Right renal pelvis (tissue), 4 donors: Measurements from ENCODE around the gene TGFBR3L. TPM values are rescaled to one million over a fixed set of nuclear protein-coding genes. Genes with fewer than 3 reads are reported as not detected.
A peak's percentile ranks its signal among the peaks of the same experiment; 100 is the strongest.
"Not testable (repeated sequence)": the region's sequence is repeated elsewhere in the genome, so short reads cannot be mapped to it uniquely, and the experiment has no call there.

Experiments
- DNase-seq, 4 donors: peaks; one replicate each; pipeline ENCODE4 v3.0.0-alpha.2; 2013; ENCODE audit warnings: low read depth in 4 of 4, low spot score in 3 of 4, missing footprints in 1 of 4
- polyA plus RNA-seq, 4 donors: library from polyadenylated mRNA; unstranded; fragments of 120-200 nt; gene quantifications; one replicate each; pipeline ENCODE4 v1.2.1, GENCODE V29; 2013; ENCODE audit not compliant: insufficient read length in 4 of 4

TGFBR3L gene
- polyA plus RNA-seq, 4 donors = 0.28 to 1.1 (median 0.60) TPM

DNA sequence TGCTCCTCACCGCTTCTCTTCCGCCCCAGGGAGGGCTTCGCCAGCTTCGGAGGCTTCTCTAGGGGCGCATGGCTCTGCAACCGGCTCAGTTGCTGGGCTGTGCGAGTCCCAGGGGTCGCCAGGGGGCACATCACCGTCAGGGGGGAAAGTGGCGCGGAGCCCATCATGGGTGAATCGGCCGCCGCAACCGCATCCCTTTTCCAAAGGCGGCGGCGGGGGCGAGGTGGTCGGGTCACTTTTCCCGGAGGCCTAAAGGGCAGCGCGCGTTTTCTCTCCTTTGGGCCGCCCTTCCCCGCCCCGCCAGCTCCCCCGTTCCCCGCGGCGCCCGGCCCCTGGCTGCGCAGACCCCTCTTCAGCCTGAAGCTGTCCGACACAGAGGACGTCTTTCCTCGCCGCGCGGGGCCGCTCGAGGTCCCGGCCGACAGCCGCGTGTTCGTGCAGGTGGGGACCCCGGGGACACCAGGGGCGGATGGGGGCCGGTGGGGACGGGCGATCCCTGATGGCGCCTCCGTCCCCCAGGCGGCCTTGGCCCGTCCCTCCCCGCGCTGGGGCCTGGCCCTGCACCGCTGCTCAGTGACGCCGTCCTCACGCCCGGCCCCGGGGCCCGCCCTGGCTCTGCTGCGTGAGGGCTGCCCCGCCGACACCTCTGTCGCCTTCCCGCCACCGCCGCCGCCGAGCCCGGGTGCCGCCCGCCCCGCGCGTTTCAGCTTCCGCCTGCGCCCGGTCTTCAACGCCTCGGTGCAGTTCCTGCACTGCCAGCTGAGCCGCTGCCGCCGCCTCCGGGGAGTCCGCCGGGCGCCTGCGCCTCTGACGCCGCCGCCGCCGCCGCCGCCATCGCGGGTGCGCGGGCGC lies 1.7 kb downstream of the TGFBR3L start:
- no peak for DNase-seq

DNA sequence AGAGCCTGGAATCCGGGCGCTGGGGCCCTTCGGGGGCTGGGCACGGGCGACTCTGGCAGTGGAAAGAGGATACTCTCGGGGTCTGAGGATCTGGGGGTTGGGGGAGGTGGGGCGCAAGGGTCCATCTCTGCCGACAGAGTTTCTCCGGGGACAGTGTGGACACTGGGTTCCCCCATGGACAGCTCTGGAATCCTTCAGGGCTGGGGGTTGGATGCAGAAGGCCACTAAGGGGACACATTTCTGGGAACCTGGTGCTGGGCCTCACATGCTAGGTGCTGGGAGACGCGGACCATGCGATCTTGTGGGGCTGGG lies 2.3 kb downstream of the TGFBR3L start:
- no peak for DNase-seq

DNA sequence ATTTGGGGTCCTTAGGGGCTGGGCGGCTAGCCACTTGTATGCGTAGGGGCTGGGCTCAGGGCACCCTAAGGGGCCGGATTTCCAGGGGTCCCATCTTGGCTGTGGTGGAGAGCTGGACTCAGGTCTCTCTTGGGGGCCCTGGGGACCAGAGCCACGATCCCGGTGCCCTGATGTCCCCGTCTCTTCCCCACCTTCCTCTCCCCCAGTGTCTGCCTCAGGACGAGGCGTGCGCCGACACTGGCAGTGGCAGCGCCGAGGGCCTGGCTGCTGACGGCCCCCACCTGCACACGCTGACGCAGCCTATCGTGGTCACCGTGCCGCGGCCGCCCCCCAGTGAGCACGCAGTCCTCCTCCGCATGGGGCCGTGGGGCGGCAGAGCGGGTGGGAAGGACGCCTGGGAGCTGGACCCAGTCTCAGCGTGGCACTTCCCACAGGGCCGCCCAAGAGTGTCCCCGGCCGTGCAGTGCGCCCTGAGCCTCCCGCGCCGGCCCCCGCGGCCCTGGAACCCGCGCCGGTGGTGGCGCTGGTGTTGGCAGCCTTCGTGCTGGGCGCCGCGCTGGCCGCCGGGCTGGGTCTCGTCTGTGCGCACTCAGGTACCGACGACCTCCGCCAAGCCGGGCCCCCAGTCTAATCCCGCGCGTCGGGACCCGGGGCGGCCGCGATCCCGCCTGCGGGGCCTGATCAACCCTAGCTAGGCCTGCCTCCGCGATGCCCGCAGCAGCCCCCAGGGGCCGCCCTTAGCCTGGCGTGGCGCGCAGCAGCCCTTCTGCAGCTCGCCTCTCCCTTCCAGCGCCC lies 2.8 kb downstream of the TGFBR3L start:
- DNase-seq = no peak

DNA sequence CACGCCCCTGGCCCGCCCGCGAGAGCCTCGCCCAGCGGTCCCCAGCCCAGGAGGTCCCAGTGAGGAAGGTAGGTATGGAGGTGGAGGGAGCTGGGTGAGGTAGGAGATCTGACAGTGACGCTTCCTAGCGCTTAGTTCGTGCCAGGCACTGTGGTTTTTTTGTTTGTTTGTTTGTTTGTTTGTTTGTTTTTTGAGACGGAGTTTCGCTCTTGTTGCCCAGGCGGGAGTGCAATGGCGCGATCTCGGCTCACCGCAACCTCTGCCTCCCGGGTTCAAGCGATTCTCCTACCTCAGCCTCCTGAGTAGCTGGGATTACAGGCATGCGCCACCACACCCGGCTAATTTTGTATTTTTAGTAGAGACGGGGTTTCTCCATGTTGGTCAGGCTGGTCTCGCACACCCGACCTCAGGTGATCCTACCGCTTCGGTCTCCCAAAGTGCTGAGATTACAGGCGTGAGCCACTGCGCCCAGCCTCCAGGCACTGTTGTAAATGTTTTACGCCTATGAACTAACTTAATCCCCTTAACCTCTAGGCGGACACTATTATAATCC lies 3.5 kb downstream of the TGFBR3L start:
- not testable (repeated sequence) for DNase-seq

DNA sequence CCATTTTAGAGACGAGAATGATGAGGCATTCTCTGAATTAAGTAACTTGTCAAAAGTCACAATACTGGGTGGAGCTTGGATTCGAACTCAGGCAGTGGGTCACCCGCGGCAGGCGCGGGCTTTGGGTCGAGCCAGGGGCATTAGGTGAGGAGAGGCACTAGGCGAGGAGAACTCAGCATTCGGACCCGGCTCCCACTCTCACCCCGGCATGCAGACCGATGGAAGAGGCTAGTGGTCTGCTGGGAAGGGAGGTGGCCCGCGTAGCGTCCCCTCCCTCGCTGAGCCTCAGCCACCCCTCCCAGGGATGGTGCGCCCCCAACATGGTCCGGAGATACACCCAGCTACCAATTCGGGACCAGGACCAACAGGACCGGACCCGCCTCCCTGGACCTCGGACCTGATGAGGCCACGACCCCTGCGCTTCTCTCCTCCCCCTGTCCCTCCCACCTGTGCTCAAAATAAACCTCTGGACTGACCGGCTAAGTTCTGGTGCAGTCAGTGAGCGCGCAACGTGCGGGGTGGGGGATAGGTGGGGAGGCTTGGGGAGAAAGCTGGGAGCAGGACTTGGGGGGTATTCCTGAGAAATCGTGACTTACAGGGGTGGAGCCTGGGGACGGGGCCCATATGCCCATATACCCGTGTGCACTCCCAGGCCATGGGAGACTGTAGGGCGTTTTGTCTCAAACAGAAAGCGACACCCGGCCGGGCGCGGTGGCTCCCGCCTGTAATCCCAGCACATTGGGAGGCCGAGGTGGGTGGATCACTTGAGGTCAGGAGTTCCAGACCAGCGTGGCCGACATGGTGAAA lies 4.2 kb downstream of the TGFBR3L start:
- no peak for DNase-seq

DNA sequence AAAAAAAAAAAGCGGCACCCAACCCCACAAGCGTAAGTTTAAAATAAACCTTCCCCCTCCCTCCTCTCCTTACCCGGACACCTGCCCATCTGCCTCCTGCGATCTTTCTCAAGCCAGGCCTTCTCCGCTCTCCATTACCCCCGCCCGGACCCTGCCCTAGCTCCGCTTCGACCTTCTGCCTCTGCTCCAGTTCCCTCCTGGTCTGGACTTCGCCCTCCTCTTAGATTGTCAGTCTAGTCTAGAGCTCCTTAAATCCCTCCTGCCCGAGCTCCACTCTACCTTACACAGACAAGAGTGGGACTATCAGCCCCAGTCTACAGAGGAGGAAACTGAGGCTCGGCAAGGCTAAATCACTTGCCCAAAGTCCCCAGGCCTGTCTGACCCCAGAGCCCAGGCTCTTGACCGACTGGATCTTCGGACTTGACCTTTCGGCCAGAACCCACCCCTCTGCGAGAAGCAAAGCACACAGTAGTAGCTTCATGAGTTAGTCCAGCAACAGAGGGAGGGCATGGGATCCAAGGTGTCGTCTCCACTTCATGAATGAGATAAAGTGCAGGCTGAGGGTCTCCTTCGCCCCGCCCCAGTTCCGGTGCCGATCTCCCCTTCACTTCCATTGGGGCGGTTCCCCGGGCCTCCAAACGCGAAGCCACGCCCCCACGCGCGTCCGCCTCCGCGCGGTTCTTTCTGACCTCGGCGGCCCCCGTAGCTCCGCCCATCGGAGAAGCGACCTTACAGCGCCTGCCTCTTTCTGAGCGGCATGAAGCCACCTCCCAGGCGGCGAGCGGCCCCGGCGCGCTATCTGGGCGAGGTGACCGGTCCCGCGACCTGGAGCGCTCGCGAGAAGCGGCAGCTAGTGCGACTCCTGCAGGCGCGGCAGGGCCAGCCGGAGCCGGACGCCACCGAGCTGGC lies 5.2 kb downstream of the TGFBR3L start, which contains the start of gene SNAPC2:
SNAPC2 (plus strand) TSS at position 729 of the 909 bp plus-strand sequence; CDS start at position 758, 29 bp downstream.
- DNase-seq = peak; percentile 85 to 94 (median 86)

DNA sequence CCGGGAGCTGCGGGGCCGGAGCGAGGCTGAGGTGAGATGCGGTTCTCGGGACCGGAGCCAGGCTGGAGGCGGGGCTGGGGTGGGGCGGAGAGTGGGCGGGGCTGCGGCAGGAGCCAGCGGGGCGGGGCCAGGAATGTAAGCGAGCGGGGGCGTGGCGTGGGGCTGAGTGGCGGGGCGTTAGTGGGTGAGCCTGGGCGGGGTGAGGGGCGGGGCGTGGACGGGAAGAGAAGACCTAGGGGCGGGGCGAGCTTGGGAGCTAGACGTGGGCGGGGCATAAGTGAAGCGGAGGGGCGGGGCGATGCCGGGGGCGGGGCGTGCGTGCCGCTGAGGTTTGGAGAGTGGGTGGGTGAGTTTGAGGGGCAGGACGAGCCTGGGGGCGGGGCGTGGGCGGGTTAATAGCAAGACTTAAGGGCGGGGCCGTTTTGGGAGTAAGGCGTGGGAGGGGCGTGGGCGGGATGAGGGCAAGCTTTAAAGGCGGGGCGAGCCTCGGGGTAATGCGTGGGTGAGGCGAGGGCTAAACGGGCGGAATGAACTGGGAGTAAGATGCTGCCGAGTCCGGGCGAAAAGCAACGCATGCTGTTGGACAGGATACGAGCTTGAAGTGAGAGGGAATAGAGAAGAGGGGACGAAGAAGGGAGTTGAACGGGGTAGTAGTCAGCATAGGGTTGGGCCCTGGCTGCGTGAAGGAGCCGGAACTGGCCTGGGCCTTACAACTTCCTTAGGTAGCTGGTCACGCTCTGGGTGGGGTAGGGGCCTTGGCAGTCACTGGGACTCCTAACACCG lies 6.1 kb downstream of the TGFBR3L start:
- peak; percentile 88 to 94 (median 93) for DNase-seq

DNA sequence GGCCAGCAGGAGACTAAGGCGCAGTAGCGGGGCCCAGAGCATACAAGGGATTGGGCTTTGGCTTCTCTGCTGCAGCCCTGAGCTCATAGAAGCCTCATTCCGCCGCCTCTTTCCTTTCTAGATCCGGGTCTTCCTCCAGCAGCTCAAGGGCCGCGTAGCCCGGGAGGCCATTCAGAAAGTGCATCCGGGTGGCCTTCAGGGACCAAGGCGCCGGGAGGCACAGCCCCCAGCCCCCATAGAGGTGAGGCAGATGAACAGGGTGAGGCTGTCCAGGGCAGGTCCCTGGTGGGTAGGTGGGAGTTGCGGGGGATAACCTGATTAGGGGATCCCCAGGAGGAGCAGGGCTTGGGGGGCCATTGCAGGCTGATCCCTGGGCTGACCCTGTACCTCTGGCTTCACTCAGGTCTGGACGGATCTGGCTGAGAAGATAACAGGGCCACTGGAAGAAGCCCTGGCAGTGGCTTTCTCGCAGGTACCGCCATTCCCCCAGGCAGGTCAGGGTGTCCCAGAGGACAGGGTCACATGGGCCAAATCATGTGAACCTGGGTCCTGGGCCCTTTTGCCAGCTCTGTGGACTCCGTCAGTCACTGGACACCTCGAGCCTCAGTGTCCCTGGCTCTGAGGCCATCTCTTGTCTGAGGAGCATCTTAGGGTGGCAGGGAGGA lies 6.8 kb downstream of the TGFBR3L start:
- DNase-seq = no peak

DNA sequence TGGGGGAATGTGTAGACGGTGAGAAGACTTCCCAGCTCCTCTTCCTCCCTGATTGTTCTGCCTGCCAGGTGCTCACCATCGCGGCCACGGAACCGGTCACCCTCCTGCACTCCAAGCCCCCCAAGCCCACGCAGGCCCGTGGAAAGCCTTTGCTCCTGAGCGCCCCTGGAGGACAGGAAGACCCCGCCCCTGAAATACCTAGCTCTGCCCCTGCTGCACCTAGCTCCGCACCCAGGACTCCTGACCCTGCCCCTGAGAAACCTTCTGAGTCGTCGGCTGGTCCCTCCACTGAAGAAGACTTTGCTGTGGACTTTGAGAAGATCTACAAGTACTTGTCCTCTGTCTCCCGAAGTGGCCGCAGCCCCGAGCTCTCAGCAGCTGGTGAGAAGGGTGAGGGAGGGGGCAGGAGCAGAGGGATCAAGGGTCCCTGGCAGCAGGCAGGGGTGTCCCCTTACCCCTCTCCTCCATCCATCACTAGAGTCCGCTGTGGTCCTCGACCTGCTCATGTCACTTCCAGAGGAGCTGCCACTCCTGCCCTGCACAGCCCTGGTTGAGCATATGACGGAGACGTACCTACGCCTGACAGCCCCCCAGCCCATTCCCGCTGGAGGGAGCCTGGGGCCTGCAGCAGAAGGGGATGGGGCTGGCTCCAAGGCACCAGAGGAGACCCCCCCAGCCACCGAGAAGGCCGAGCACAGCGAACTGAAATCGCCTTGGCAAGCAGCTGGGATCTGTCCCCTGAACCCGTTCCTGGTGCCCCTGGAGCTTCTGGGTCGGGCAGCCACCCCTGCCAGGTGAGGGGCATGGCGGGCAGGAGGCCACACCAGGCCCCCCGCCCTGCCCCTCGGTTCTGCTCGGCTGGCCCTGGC lies 7.6 kb downstream of the TGFBR3L start:
- DNase-seq = no peak

DNA sequence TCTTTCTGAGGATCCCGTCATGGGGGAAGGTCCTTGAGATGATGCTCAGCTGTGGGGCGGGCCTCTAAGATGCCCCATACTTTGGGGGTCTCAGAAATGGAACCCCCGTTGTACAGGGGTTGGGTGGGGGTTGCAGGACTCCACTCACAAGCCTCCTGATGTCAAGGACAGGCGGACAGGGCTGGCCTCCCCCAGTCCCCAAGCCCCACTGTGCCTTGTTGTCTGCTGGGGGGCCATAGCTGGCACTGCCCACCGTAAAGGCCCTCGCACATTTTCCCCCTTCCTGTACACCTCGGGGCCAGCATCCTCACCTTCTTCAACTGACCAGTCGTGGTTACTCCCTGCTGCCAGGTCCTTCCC lies 8.2 kb downstream of the TGFBR3L start:
- DNase-seq = no peak

DNA sequence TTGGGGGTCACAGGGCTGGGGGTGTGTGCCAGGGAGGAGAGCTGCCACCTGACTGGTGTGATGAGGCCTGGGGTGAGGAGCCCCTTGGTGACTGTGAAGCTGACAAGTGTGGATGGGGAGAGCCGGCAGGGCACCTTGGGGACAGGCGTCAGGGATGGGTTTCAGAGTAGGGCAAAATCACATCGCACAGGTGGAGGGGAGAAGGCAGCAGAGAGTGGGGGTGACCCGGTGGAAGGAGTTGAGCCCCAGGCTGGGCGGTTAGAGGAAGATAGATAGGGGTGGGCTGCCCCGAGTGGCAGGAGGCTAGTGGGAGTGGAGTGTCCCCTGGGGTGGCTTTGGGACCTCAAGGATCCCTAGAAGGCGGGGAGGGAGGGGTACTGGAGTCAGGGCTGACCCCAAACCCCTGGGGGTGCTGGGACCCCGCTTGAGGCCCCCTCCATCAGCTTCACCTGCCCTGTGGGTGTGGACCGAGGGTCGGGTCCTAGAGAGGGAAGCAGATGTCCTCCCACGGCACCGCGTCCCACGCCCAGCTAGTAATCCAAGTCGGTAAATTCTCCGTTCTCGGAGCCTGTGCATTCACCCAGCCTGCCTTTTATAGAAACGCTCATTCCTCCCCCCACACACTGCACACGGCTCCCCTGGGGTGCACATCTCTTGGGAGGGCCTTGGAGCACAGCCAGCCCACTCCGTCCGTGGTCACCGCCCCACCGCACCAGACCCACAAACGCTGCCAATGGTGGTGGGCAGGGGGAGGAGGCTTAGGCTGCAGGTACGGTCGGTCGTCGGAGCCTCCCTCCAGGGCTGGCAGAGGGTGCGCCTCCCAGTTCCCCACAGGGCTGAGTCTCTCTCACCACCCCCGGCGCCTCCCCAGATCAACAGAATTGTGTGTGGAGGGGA lies 8.9 kb downstream of the TGFBR3L start:
- no peak for DNase-seq

DNA sequence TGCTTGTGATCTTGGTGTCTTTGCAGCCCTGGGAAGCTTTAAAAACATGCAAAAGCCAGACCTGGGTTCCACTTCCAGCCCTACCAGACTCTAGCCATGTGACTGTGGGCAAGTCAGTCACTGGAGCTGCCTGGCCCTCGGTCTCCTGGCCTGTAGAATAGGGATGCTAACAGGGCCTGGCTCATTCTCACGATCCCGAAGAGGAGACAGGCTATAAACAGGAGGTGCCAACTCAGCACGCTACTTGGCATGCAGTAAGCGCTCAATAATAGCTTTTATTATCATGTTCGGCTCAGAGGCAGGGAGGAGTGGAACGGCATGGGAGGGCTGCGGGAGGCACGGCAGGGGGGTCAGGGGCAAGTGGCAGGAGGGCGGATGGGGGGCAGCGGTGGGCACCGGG lies 9.6 kb downstream of the TGFBR3L start:
- DNase-seq = no peak

DNA sequence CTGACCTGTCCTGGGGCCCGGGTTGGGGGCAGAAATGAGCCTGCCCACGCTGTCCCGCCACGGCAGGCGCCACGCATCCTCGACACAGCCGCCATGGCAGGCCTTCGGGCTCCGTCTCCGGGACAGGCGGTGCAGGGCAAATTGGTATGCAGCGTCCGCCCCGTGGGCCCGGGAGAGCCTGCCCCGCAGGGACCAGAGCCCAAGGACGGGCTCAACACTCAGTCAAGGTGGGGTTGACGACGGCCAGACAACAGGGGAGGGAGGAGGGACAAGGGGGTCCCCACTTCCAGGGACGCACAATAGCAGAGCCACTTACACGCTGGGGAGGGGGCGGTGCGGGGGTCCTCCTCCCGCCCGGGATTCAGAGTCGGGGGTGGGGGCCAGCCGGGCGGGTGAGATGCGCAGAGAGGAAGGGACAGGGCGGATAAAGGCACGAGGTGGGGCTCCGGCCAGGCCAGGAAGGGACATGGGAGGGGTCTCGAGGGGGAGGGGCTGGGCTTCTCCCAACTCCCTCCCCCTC lies 10.1 kb downstream of the TGFBR3L start:
- DNase-seq = no peak

DNA sequence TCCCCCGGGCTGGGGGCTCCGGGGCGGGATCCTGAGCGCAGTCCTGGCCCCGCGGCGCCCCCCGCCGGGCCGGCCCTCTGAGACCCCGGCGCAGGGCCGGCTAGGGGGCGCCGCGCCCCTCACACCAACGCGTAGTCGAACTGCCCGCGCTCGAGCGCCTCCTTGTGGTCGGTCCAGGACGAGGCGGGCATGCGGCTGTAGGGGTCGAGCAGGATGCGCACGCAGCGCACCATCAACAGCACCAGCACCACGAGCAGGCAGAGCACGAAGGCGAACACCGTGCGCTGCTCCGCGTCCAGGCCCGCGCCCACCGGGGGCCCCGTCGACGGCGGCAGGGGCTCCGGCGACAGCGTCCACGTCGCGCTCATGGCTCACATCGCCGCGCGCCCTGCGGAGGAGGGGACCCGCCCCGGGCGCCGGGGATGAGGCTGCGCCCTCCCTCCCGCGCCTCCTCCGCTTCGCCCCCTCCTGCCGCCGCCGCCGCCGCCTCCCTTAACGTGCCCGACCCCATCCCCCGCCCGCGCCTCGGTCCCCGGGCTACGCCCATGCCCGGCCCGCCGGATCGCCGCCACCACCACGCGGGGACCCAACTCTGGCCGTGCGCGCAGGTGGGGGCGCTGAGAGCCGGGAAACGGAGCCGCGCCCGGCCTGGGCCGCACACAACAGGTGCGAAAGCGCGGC lies 10.7 kb downstream of the TGFBR3L start:
- peak in 3 of 4 donors; percentile 67 to 84 (median 78) for DNase-seq

DNA sequence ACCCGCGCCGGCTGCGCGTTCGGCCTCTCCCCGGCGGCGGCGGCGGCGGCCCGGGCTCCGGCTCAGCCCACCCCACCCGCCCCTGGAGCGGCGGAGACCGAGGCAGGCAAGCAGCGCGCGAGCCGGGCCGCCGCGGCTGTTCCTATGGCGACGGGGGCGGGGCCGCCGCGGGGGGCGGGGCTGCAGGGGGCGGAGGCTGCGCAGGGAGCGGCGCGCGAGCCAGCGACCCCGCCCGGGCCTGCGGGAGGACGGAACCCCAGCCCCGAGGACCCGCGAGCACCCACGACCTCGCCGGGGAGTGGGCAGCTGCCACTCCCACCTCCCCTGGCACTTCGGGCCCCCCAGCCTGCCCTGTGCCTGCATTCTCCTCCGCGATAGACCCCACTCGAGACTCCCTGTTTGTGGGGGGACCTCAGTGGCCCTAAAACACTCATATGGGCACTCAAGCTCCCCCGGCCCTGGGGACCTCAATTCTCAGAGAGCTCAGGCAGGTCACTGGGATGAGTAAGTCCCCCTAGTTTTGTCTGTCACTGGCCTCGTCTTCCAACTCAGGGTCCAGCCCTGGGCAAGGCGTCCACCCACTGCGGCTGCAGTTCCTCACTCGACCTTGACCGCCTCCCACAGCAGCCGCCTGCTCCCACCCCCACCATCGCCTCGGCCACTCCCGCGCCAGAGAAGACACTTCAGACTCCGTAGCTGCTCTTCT lies 11.5 kb downstream of the TGFBR3L start, which contains the start of gene CTXN1:
CTXN1 (minus strand) TSS at position 115 of the 706 bp plus-strand sequence. CDS start 597 bp downstream, outside the sequence.
- DNase-seq = no peak
